Erythroblast (primary cell): ENCODE measurements around the gene CDH13.

ENCODE experiments used
- GATA1 ChIP-seq: IDR thresholded peaks from 2 replicates; pipeline ENCODE4 v1.6.1; 2011; ENCODE audit warnings: low read depth, mild to moderate bottlenecking, control low read depth, low read length, moderate library complexity
- POLR2A ChIP-seq: IDR thresholded peaks from 2 replicates; pipeline ENCODE4 v1.6.1; 2011; ENCODE audit warnings: mild to moderate bottlenecking, low read length

DNA sequence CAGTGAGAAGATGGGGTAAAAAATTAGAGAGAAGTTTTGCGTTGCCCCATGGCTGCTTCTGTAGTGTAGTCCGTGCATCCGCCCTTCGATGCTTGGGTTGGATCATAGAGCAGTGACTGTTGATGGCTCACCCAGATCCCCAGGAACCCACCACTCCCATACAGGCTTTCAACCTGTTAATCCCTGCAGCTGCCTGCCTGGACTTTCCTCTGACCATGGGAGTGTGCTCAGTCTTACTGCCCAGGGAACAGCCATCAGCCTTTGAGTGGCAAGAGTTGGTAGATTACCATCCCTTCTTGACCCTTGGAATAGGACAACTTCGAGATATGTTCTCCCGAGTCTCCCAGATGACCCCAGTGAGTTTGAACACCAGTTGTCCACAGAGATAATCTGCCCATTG is 881.5 kb downstream of the CDH13 start:
- TF ChIP-seq POLR2A (no peak), GATA1 (no peak)
